ENCODE results near the gene MRPL37. TPM values are rescaled to one million over a fixed set of nuclear protein-coding genes. Genes with fewer than 3 reads are reported as not detected.

Gene MRPL37
- total RNA-seq, 2 donors from 2014 or later = 73.7 to 91.5 TPM

DNA sequence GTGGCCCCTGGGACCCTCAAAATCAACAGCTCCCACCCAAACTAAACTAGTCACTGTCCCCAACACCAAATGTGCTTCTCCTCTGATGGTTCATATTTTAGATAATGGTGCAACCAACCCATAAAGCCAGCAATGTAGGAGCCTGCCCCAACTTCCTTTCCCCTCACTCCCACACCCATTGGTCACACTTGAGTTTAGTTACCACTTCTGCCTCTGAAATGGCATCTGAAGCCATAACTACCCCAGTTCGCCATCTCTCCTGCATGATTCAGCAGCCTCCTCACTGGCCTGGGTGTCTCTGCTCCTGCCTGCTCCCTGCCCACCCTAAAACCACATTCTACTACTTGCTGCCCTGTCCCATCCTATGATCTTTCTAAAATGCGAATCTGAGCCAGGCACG is 43.8 kb upstream of the MRPL37 start:
- H3K4me1 ChIP-seq (replicated peaks) = no peaks in the 10 kb centered on the region
- DNase-seq (ENCODE audit: low spot score) = no peak
- WGBS = 98% methylated on average over 3 of the region's 3 CpGs
- intact Hi-C loops (cut with DNase I) = no loop called here
- no peaks in the 10 kb centered on the region for H3K9me3 ChIP-seq
- H3K27ac ChIP-seq = no peak overlapping the region
- no peak overlapping the region for H3K4me3 ChIP-seq
- TF ChIP-seq POLR2AphosphoS5 (IDR thresholded peaks at IDR 0.05) = no peak
- no peak for TF ChIP-seq POLR2A (IDR thresholded peaks at IDR 0.05)
- TF ChIP-seq, protein P1, sequence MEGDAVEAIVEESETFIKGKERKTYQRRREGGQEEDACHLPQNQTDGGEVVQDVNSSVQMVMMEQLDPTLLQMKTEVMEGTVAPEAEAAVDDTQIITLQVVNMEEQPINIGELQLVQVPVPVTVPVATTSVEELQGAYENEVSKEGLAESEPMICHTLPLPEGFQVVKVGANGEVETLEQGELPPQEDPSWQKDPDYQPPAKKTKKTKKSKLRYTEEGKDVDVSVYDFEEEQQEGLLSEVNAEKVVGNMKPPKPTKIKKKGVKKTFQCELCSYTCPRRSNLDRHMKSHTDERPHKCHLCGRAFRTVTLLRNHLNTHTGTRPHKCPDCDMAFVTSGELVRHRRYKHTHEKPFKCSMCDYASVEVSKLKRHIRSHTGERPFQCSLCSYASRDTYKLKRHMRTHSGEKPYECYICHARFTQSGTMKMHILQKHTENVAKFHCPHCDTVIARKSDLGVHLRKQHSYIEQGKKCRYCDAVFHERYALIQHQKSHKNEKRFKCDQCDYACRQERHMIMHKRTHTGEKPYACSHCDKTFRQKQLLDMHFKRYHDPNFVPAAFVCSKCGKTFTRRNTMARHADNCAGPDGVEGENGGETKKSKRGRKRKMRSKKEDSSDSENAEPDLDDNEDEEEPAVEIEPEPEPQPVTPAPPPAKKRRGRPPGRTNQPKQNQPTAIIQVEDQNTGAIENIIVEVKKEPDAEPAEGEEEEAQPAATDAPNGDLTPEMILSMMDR (IDR thresholded peaks at IDR 0.05) = no peak
- no peaks in the 10 kb centered on the region for H3K27me3 ChIP-seq (replicated peaks; ENCODE audit: insufficient read depth)
- no peaks in the 10 kb centered on the region for H3K36me3 ChIP-seq

DNA sequence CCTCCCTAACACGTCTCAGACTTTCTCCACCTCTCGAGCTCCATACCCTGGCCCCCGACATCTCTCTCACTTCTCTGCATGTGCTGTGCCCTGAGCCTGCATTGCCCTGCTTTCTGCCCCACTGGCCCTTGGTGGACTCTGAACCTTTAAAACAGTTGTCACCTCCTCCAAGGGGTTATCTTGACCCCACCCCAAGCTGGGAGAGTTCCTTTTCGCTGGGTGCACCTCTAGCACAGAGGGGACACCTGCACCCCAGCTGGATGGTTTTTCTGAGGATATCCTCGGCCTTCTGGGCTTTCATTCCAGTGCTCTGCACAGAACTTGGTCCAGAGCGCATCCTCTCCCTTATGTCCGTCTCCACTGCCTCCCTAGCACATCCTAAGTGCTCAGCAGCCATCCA is 43.0 kb upstream of the MRPL37 start:
- Histone ChIP-seq H3K4me3 (no peak overlapping the region), H3K4me1 (replicated peaks) (no peaks in the 10 kb centered on the region), H3K27me3 (replicated peaks; ENCODE audit: insufficient read depth) (no peaks in the 10 kb centered on the region), H3K27ac (no peak overlapping the region), H3K9me3 (no peaks in the 10 kb centered on the region), H3K36me3 (no peaks in the 10 kb centered on the region)
- intact Hi-C loops (cut with DNase I) = no loop called here
- TF ChIP-seq POLR2A (IDR thresholded peaks at IDR 0.05) (no peak), POLR2AphosphoS5 (IDR thresholded peaks at IDR 0.05) (no peak)
- TF ChIP-seq, protein P1 (IDR thresholded peaks at IDR 0.05) = no peak
- DNase-seq (ENCODE audit: low spot score) = no peak
- 94% methylated on average over 7 of the region's 7 CpGs for WGBS

DNA sequence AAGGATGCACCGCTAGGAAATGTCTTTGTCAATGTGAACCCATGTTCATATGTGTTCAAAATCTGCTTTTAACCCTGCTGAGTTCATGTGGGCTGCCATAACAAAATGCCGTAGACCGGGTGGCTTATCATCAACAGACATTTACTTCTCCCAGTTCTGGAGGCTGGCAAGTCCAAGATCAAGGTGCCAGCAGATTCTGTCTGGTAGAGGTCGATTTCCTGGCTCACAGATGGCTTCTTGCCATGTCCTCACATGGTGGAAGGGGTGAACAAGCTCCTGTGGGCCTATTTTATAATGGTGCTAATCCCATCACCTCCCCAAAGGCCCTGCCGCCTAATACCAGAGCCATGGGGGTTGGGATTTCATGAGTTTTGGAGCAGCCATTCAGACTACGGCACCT is 42.6 kb upstream of the MRPL37 start:
- 90% methylated on average over 6 of the region's 6 CpGs for WGBS
- Histone ChIP-seq H3K9me3 (no peaks in the 10 kb centered on the region), H3K27ac (no peak overlapping the region), H3K4me3 (no peak overlapping the region), H3K36me3 (no peaks in the 10 kb centered on the region), H3K27me3 (replicated peaks; ENCODE audit: insufficient read depth) (no peaks in the 10 kb centered on the region), H3K4me1 (replicated peaks) (no peaks in the 10 kb centered on the region)
- TF ChIP-seq, protein P1 (IDR thresholded peaks at IDR 0.05) = no peak
- TF ChIP-seq POLR2A (IDR thresholded peaks at IDR 0.05) (no peak), POLR2AphosphoS5 (IDR thresholded peaks at IDR 0.05) (no peak)
- intact Hi-C loops (cut with DNase I) = no loop called here
- no peak for DNase-seq (ENCODE audit: low spot score)

GRCh38 chr1:54158071-54158470 is 41.9 kb upstream of the MRPL37 start:
- TF ChIP-seq, protein P1 (IDR thresholded peaks at IDR 0.05) = no peak
- TF ChIP-seq POLR2AphosphoS5 (IDR thresholded peaks at IDR 0.05) (no peak), POLR2A (IDR thresholded peaks at IDR 0.05) (no peak)
- Histone ChIP-seq H3K4me3 (no peak overlapping the region), H3K27me3 (replicated peaks; ENCODE audit: insufficient read depth) (no peaks in the 10 kb centered on the region), H3K27ac (no peak overlapping the region), H3K36me3 (no peaks in the 10 kb centered on the region), H3K9me3 (no peaks in the 10 kb centered on the region), H3K4me1 (replicated peaks) (no peaks in the 10 kb centered on the region)
- no peak for DNase-seq (ENCODE audit: low spot score)
- intact Hi-C loops (cut with DNase I) = no loop called here
- WGBS = 72% methylated on average over 3 of the region's 3 CpGs

- Histone ChIP-seq H3K27ac (no peak overlapping the region), H3K36me3 (no peaks in the 10 kb centered on the region), H3K27me3 (replicated peaks; ENCODE audit: insufficient read depth) (no peaks in the 10 kb centered on the region), H3K4me3 (no peak overlapping the region), H3K9me3 (no peaks in the 10 kb centered on the region), H3K4me1 (replicated peaks) (no peaks in the 10 kb centered on the region)
- TF ChIP-seq, protein P1 (IDR thresholded peaks at IDR 0.05) = no peak
- no peak for TF ChIP-seq POLR2AphosphoS5 (IDR thresholded peaks at IDR 0.05)
- TF ChIP-seq POLR2A (IDR thresholded peaks at IDR 0.05) = no peak
- DNase-seq (ENCODE audit: low spot score) = no peak
- 85% methylated on average over 4 of the region's 4 CpGs for WGBS
- intact Hi-C loops (cut with DNase I) = no loop called here
Measured at GRCh38 chr1:54159733-54160316, 40.1 kb upstream of the MRPL37 start.

All from prostate gland (tissue), 2 donors.